SK-N-SH (cell line): ENCODE measurements around the gene INAVA. TPM values are rescaled to one million over a fixed set of nuclear protein-coding genes. Genes with fewer than 3 reads are reported as not detected.

Source experiments
- CTCF ChIA-PET: fragments of 300-600, 350-600 bp; formaldehyde crosslinking; extraction: SDS; loops from one replicate; lab custom pipeline; 2021; lab: Yijun Ruan, JAX
- POLR2A ChIA-PET: fragments of 350-600 bp; sonication (Branson Sonifier 250); formaldehyde crosslinking; extraction: SDS; loops from one replicate; lab custom pipeline; 2020; ENCODE audit warnings: antibody characterized with exemption, inconsistent platforms; lab: Yijun Ruan, JAX
- DNase-seq: peaks from one replicate; pipeline ENCODE4 v3.0.0; 2012
- H2AFZ ChIP-seq: fragments of 200-600 bp; sonication (generic); 2 replicates; pipeline ENCODE4 v1.8.1; 2016; ENCODE audit warnings: antibody characterized with exemption, mild to moderate bottlenecking, low read depth
- H3F3A ChIP-seq: fragments of 200-600 bp; sonication (generic); replicated peaks from 2 replicates; pipeline ENCODE3; 2016; ENCODE audit warnings: antibody characterized with exemption, mild to moderate bottlenecking; ENCODE audit not compliant: insufficient read depth
- H3K27ac ChIP-seq, 2 experiments: fragments of 200-500 bp in 1 of 2; fragments of 200-600 bp in 1 of 2; sonication (Bioruptor generic) in 1 of 2; sonication (generic), shearing (Covaris generic) in 1 of 2; 2 replicates each; pipeline versions ENCODE4 v1.5.1 to v1.6.1; 2014 to 2016; ENCODE audit warnings: low read depth in 2 of 2, inconsistent platforms in 1 of 2, low read length in 1 of 2, mild to moderate bottlenecking in 1 of 2, mixed read lengths in 1 of 2
- H3K27me3 ChIP-seq: fragments of 200-600 bp; sonication (generic), shearing (Covaris generic); 2 replicates; pipeline ENCODE4 v1.6.1; 2016; ENCODE audit warnings: mixed run types; ENCODE audit not compliant: insufficient read depth
- H3K36me3 ChIP-seq, 2 experiments: fragments of 200-500 bp in 1 of 2; fragments of 200-600 bp in 1 of 2; sonication (Bioruptor generic) in 1 of 2; sonication (generic) in 1 of 2; replicated peaks in 1 of 2; 2 replicates each; pipeline versions ENCODE3 to v1.5.1; 2014 to 2016; ENCODE audit warnings: low read length in 1 of 2, mild to moderate bottlenecking in 1 of 2; ENCODE audit not compliant: insufficient read depth in 2 of 2, control insufficient read depth in 1 of 2
- H3K4me1 ChIP-seq, 2 experiments: fragments of 200-500 bp in 1 of 2; fragments of 200-600 bp in 1 of 2; sonication (Bioruptor generic) in 1 of 2; sonication (generic), shearing (Covaris generic) in 1 of 2; 2 replicates each; pipeline versions ENCODE4 v1.5.1 to v1.6.1; 2014 to 2016; ENCODE audit warnings: low read depth in 1 of 2, low read length in 1 of 2, mixed run types in 1 of 2; ENCODE audit not compliant: insufficient read depth in 2 of 2, control insufficient read depth in 1 of 2
- H3K4me2 ChIP-seq: fragments of 200-600 bp; sonication (generic), shearing (Covaris generic); 2 replicates; pipeline ENCODE4 v1.6.1; 2017; ENCODE audit warnings: mixed run types
- H3K4me3 ChIP-seq, 2 experiments: fragments of 200-500 bp in 1 of 2; fragments of 200-600 bp in 1 of 2; sonication (Bioruptor generic) in 1 of 2; sonication (generic), shearing (Covaris generic) in 1 of 2; 2 replicates each; pipeline versions ENCODE4 v1.5.1 to v1.8.1; 2014 to 2016; ENCODE audit warnings: low read depth in 2 of 2, inconsistent platforms in 1 of 2, low read length in 1 of 2, mild to moderate bottlenecking in 1 of 2, mixed read lengths in 1 of 2, moderate library complexity in 1 of 2
- H3K79me2 ChIP-seq: fragments of 200-600 bp; sonication (generic); 2 replicates; pipeline ENCODE4 v1.8.1; 2017; ENCODE audit warnings: mild to moderate bottlenecking; ENCODE audit not compliant: insufficient read depth
- H3K9ac ChIP-seq: fragments of 200-600 bp; sonication (generic); 2 replicates; pipeline ENCODE4 v1.6.1; 2017; ENCODE audit warnings: mixed run types
- H3K9me2 ChIP-seq: fragments of 200-600 bp; sonication (generic); 2 replicates; pipeline ENCODE4 v1.6.1; 2017; ENCODE audit warnings: mixed run types
- H3K9me3 ChIP-seq: fragments of 200-600 bp; sonication (generic); 2 replicates; pipeline ENCODE4 v1.6.1; 2017; ENCODE audit warnings: mixed run types, mild to moderate bottlenecking, moderate library complexity
- H4K20me1 ChIP-seq: fragments of 200-600 bp; sonication (generic); 2 replicates; pipeline ENCODE4 v1.6.1; 2017; ENCODE audit warnings: mild to moderate bottlenecking, mixed run types; ENCODE audit not compliant: insufficient read depth
- CTCF ChIP-seq: fragments of 200-600 bp; sonication (generic); IDR thresholded peaks from 2 replicates; pipeline ENCODE4 v1.6.1; 2017; ENCODE audit warnings: antibody characterized with exemption, mild to moderate bottlenecking, moderate library complexity
- EZH2phosphoT487 ChIP-seq: fragments of 200-600 bp; sonication (generic); IDR thresholded peaks from 2 replicates; pipeline ENCODE4 v1.6.1; 2017; ENCODE audit warnings: low read depth, mixed run types, mild to moderate bottlenecking, antibody characterized with exemption, moderate library complexity, borderline replicate concordance
- FOSL2 ChIP-seq: IDR thresholded peaks from 2 replicates; pipeline ENCODE4 v1.4.0; 2012; ENCODE audit warnings: low read depth, mild to moderate bottlenecking, moderate library complexity, borderline replicate concordance
- FOXM1 ChIP-seq: IDR thresholded peaks from 2 replicates; pipeline ENCODE4 v1.4.0; 2012; ENCODE audit warnings: low read depth, mild to moderate bottlenecking
- MAX ChIP-seq: IDR thresholded peaks from 2 replicates; pipeline ENCODE4 v1.4.0; 2012; ENCODE audit warnings: low read depth
- MXI1 ChIP-seq: IDR thresholded peaks from 2 replicates; pipeline ENCODE4 v1.6.1; 2012; ENCODE audit warnings: mild to moderate bottlenecking, low read depth, low read length, improper control_type of control experiment
- POLR2AphosphoS5 ChIP-seq: IDR thresholded peaks from 2 replicates; pipeline ENCODE4 v1.6.1; 2012; ENCODE audit warnings: low read depth, low read length
- REST ChIP-seq: IDR thresholded peaks from 2 replicates; pipeline ENCODE4 v1.6.1; 2012; ENCODE audit warnings: mild to moderate bottlenecking, low read depth, low read length, moderate library complexity
- RFX5 ChIP-seq: IDR thresholded peaks from 2 replicates; pipeline ENCODE4 v1.6.1; 2012; ENCODE audit warnings: mild to moderate bottlenecking, improper control_type of control experiment, low read length
- SIN3A ChIP-seq: IDR thresholded peaks from 2 replicates; pipeline ENCODE4 v1.6.1; 2012; ENCODE audit warnings: low read depth, mild to moderate bottlenecking, low read length, moderate library complexity, borderline replicate concordance
- TEAD4 ChIP-seq: IDR thresholded peaks from 2 replicates; pipeline ENCODE4 v1.4.0; 2012; ENCODE audit warnings: mild to moderate bottlenecking, borderline replicate concordance; ENCODE audit not compliant: insufficient read depth
- WGBS: methylation state at CpG from one replicate; pipeline ENCODE4 v1.1.6; 2017; ENCODE audit warnings: low lambda C conversion rate; 5-methylcytosine and 5-hydroxymethylcytosine counted together
- polyA plus RNA-seq, 3 experiments: library from polyadenylated mRNA; depleted of rRNA; stranded (reverse); fragments of >200 nt; gene quantifications; 2 replicates each; pipeline ENCODE4 v1.2.3, GENCODE V29; 2012
- TF ChIP-seq, protein P1 (sequence below): IDR thresholded peaks from 2 replicates; pipeline ENCODE4 v1.4.0; 2012; ENCODE audit warnings: low read depth, borderline replicate concordance
- TF ChIP-seq, protein P2 (sequence below): fragments of 150-350 bp; IDR thresholded peaks from 2 replicates; pipeline ENCODE4 v1.6.1; 2017; ENCODE audit warnings: antibody characterized with exemption, low read length, low read depth, borderline replicate concordance

Gene INAVA
- polyA plus RNA-seq, 1 of the 3 experiments (the other 2 are of a cell fraction): 0.12 TPM

- DNase-seq: no peak
- POLR2A ChIA-PET: no interaction called here
Measured at GRCh38 chr1:200899954-200900867, 5.5 kb downstream of the INAVA start.

GRCh38 chr1:200900877-200901276, 6.2 kb downstream of the INAVA start:
- no peak overlapping the region for H2AFZ ChIP-seq
- no peaks in the 10 kb centered on the region for H3F3A ChIP-seq
- no peaks in the 10 kb centered on the region; a peak in 1 of 4 replicates for H3K4me1 ChIP-seq
- ChIA-PET POLR2A (no interaction called here), CTCF (interaction anchor here (0.5 to 2.8 kb wide), 3 partner anchors 10 to 279 kb away, joined by 3 to 15 read pairs (median 8); no protein-coding TSS in a partner anchor)
- WGBS: 99% methylated on average over 10 of the region's 17 CpGs
- H3K9me2 ChIP-seq: no peaks in the 10 kb centered on the region
- H3K36me3 ChIP-seq: no peaks in the 10 kb centered on the region
- no peak overlapping the region for H3K27ac ChIP-seq
- no peak overlapping the region for H3K4me2 ChIP-seq
- no peaks in the 10 kb centered on the region for H3K79me2 ChIP-seq
- no peaks in the 10 kb centered on the region for H3K9me3 ChIP-seq
- TF ChIP-seq TEAD4 (no peak), EZH2phosphoT487 (no peak), FOSL2 (no peak), CTCF (no peak), REST (no peak), MAX (no peak), MXI1 (no peak), SIN3A (no peak), POLR2AphosphoS5 (no peak), RFX5 (no peak)
- TF ChIP-seq, protein P1, sequence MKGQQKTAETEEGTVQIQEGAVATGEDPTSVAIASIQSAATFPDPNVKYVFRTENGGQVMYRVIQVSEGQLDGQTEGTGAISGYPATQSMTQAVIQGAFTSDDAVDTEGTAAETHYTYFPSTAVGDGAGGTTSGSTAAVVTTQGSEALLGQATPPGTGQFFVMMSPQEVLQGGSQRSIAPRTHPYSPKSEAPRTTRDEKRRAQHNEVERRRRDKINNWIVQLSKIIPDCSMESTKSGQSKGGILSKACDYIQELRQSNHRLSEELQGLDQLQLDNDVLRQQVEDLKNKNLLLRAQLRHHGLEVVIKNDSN: no peak
- TF ChIP-seq, protein P2, sequence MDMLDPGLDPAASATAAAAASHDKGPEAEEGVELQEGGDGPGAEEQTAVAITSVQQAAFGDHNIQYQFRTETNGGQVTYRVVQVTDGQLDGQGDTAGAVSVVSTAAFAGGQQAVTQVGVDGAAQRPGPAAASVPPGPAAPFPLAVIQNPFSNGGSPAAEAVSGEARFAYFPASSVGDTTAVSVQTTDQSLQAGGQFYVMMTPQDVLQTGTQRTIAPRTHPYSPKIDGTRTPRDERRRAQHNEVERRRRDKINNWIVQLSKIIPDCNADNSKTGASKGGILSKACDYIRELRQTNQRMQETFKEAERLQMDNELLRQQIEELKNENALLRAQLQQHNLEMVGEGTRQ: no peak
- H3K27me3 ChIP-seq: no peaks in the 10 kb centered on the region
- no peaks in the 10 kb centered on the region for H4K20me1 ChIP-seq
- no peak overlapping the region for H3K9ac ChIP-seq
- no peak overlapping the region for H3K4me3 ChIP-seq
- no peak for DNase-seq

More at GRCh38 chr1:200899954-200900867, 5.5 kb downstream of the INAVA start:
- CTCF ChIA-PET: interaction anchor here (1.6 to 2.0 kb wide), 2 partner anchors 9 to 72 kb away, joined by 8 read pairs; no protein-coding TSS in a partner anchor
- H3K79me2 ChIP-seq: no peaks in the 10 kb centered on the region
- H3K27me3 ChIP-seq: no peaks in the 10 kb centered on the region
- TF ChIP-seq FOXM1: no peak
- H3K4me1 ChIP-seq: no peaks in the 10 kb centered on the region; a peak in 1 of 4 replicates
- no peak overlapping the region for H3K27ac ChIP-seq
- no peaks in the 10 kb centered on the region for H3K36me3 ChIP-seq
- no peaks in the 10 kb centered on the region for H3K9me3 ChIP-seq
- H2AFZ ChIP-seq: no peak overlapping the region
- H4K20me1 ChIP-seq: no peaks in the 10 kb centered on the region
- H3K4me2 ChIP-seq: no peak overlapping the region
- H3K4me3 ChIP-seq: no peak overlapping the region
- no peak overlapping the region for H3K9ac ChIP-seq
- H3F3A ChIP-seq: no peaks in the 10 kb centered on the region
- no peaks in the 10 kb centered on the region for H3K9me2 ChIP-seq
- 84% methylated on average over 13 of the region's 16 CpGs for WGBS
